Left forelimb (tissue), 1 donor: ENCODE data around the gene RGS3.
"Not testable (repeated sequence)": the region's sequence is repeated elsewhere in the genome, so short reads cannot be mapped to it uniquely, and the experiment has no call there.

ENCODE experiments used
- DNase-seq: peaks from one replicate; pipeline ENCODE4 v3.0.0-alpha.2; 2018; ENCODE audit warnings: low spot score

RGS3 gene

GRCh38 chr9:113488490-113488889 lies 25.0 kb downstream of the RGS3 start:
- no peak for DNase-seq

GRCh38 chr9:113491147-113491546 lies 27.6 kb downstream of the RGS3 start:
- not testable (repeated sequence) for DNase-seq

GRCh38 chr9:113492343-113493202 lies 29.0 kb downstream of the RGS3 start:
- no peak for DNase-seq

DNA sequence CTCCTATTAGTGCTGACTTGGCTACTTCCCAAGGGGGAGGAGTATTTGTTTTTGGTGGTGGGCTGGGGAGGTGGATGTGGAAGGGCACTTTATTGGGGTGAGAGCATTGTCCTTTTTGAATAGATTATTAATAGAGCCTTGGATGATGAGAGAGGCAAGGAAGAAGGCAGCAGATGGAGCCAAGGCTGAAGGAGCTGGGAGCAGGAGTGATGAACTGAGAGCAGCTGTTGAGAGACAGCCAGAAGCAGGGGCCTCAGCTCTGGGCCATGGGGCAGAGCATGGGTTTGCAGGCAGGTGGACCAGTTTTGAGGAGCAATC lies 29.6 kb downstream of the RGS3 start:
- DNase-seq = no peak

DNA sequence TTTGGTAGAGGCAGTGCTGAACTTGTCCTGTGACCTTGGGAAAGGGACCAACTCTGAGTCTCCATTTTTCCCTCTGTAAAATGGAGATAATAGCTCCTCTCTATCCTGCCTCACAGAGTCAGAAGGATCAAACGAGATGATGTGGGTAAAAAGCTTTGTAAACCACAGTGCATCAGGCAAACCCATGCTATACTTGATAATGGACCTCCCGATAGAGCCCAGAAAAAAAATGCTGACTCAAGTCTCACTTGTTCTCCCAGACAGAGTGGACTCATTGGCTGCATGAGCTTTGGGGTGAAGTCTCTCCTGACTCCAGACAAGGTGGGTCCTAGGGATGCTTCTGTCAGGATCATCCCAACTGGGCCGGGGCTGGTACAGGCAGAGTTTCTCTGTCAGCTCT lies 32.0 kb downstream of the RGS3 start:
- no peak for DNase-seq

DNA sequence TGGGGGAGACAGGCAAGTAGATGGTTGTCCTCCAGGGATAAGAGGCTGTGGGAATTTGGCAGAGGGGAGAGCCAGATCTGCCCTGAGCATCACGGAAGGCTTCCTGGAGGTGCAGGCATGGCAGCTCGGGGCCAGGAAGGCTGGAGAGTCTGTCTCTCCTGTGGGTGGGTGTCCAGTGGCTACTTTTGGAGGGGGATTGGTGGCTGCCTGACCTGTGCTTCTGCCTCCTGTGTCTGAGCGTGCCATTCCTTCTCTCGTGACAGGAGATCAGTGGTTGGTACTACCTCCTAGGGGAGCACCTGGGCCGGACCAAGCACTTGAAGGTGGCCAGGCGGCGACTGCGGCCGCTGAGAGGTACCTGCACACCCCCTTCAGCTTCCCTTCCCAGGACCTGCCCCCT lies 33.5 kb downstream of the RGS3 start:
- no peak for DNase-seq

- no peak for DNase-seq
These were observed 35.8 kb downstream of the RGS3 start for GRCh38 chr9:113499153-113499875.

- DNase-seq = no peak
These were observed 36.5 kb downstream of the RGS3 start for GRCh38 chr9:113499876-113500497.

DNA sequence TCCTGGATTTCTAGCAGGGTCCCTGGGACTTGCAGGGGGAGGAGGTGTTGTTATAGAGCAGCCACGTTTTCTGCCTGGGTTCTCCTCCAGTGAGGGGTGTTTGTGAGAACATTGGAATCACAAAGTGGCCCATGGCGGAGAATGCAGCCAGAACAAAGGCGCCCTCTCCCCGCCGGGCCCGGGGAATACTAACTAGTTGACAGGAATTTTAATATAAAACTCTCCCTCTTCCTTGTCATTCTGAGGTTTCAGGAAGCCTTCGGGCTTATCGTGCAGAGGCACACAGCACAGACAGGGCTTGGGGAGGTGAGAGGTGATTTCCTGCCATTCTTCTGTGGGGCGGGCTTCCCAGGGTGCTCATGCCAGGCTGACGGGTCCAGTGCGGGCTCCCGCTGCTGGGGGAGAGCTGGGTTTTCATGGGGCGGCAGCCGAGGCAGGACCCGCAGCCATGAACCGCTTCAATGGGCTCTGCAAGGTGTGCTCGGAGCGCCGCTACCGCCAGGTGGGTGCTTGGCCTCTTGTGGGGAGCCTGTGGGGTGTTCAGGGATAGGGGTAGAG lies 37.7 kb downstream of the RGS3 start:
- no peak for DNase-seq

- DNase-seq = no peak
These were observed 38.3 kb downstream of the RGS3 start for GRCh38 chr9:113501852-113502251.

GRCh38 chr9:113502427-113503034 lies 39.0 kb downstream of the RGS3 start:
- DNase-seq = no peak

DNA sequence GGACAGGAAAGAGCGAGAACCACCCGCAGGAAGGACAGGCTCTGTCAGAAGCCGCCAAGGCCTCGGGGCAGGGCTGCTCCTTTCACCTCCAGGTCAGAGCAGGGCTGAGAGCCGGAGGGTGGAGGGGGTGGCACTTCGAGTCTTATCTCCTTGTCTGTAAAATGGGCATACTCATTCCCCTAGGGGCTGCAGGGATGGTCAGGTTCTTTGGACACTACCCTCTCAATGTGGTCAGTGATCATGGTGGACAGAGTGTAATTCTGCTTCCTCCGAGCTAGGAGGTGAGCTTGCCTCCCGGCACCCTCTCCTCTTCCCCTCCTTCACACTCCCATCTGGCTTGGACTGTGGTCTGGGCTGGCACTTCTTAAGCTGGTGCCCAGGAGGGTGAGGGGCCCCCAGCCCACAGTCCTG lies 39.6 kb downstream of the RGS3 start:
- no peak for DNase-seq

DNA sequence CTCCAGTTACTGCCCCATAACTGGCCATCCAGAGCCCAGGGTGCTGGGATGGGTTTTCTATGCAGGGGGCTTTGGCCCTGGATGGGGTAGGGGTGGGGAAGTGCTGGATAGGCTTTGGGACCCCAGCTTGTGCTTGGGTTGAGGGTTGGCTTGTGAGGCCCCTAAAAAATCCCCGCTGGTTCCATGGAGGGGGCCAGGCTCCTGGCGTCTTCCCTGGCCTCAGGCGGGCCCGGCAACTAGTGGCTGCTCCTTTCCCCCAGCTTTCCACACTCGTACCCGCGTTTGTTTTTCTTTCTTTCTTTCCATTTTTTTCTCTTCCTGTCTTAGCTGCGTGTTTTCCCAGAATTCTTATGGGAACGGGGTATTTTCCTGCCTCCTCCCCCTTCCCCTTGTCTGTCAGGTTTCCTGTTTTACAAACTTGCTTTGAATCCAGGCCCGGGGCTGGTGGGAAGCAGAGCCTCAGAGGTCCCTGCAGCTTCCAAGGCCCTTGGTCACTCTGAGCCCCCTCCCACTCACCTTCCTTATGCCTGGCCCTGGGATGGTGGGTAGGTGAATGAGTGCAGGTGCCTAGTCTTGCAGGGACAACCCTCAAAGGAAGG lies 40.2 kb downstream of the RGS3 start:
- DNase-seq = no peak

DNA sequence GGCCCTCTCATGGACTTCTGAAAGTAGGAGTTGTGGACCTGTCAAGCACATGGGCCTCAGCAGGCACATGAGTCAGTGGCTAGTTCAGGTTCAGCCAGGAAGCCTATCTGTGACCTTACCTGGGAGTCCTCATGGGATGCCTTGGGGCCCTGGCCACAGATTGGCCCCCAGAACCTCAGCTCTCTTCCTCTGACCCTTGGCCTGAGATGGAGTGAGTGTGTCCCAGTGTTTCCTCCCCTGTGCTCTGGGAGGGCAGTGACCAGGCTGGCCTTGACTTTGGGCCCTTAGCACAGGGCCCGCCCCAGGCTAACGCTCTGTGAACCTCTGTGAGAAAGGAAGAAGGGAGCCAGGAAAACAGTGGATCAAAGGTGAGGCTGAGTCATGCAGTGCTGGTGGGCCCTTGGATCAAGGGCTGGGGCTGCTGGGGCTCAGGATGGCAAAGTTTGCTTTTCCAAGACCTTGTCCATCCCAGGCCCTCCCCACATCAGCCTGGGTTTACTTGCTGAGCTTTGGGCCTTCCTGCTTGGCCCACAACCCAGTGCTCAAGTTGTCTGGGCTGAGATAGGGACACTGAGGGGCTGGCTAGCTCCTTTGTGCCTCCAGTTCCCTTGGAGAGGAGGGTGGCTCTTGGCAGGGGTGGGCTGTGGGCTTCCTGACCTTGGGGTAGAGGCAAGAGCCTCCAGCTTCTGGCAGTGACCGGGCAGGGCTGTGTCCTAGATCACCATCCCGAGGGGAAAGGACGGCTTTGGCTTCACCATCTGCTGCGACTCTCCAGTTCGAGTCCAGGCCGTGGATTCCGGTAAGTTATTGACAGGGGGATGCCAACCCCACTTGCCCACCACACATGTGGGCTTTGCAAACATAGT lies 41.4 kb downstream of the RGS3 start:
- no peak for DNase-seq

GRCh38 chr9:113506090-113506589 lies 42.6 kb downstream of the RGS3 start:
- DNase-seq = no peak

- DNase-seq = no peak
These were observed 43.7 kb downstream of the RGS3 start for GRCh38 chr9:113507256-113507655.

- no peak for DNase-seq
These were observed 44.7 kb downstream of the RGS3 start for GRCh38 chr9:113508111-113508749.

- DNase-seq = no peak
These were observed 45.9 kb downstream of the RGS3 start for GRCh38 chr9:113509463-113509862.

DNA sequence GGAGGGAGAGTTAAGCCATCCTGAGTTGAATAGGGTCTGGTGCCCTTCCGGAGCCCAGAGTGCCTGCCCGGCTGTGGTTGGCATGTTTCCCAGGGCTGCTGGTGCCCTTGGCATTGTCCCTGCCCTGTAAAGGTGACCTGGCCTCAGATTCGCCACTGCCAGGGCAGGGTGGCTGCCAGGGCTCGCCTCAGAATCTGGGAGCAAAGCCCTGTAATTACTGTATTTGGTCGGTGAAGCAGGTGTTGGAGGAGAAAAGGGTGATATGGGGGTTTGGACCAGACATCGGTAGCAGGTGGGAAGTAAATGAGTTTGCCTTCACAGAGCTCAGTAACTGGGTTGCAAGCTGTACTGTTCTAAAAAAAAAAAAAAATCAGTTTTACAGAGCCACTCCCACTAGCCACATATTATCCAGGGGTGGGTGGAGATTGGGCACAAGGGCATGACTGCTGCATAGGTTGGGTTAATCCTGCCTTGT lies 47.6 kb downstream of the RGS3 start:
- DNase-seq = no peak
